HUDEP-2 (cell line): ENCODE results near the gene ZNF682.
"Not testable (repeated sequence)": the region's sequence is repeated elsewhere in the genome, so short reads cannot be mapped to it uniquely, and the experiment has no call there.

Experiments used
- DNase-seq, 76 experiments: peaks; one replicate each; lab custom pipeline; 2025; ENCODE audit not compliant: unreplicated experiment in 76 of 76; lab: John Stamatoyannopoulos, UW

ZNF682 gene

DNA sequence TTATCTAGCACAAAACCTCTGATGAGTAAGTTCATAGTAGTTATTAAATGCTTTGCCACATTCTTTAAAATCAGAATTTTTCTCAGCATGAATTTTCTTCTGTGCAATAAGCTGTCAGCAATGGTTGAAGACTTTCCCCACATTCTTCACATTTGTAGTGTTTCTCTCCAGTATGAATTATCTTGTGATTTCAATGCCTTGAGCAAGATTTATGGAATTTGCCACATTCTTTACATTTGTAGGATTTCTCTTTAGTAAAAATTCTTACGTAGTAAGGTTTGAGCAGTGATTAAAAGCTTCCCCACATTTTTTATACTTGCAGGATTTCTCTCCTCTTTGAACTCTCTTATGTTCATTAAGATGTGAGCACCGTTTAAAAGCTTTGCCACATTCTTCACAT, 33.6 kb downstream of the ZNF682 start:
- no peak for DNase-seq

GRCh38 chr19:19997656-19998268, 41.5 kb downstream of the ZNF682 start:
- peak in 4 of 76 experiments; percentile 1 to 11 (median 4) for DNase-seq

DNA sequence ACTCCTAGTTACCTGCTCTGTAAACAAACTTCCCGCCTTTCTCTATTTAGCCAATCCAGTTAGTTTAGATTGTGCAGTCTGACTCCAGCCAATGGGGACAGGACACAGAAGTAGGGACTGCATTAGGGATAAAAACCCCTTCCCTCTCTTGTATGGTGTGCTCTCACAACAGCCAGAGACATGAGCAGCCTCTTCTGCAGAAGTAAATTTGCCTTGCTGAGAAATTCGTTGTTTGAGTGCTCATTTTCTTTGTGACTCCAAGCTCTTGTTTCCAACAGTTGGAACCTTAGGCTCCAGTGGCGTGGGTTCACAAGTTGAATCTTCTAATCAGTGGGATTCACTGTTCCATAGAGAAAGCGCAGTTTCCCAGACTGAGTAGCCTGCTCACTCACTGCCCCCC, 72.4 kb downstream of the ZNF682 start:
- DNase-seq: no peak

DNA sequence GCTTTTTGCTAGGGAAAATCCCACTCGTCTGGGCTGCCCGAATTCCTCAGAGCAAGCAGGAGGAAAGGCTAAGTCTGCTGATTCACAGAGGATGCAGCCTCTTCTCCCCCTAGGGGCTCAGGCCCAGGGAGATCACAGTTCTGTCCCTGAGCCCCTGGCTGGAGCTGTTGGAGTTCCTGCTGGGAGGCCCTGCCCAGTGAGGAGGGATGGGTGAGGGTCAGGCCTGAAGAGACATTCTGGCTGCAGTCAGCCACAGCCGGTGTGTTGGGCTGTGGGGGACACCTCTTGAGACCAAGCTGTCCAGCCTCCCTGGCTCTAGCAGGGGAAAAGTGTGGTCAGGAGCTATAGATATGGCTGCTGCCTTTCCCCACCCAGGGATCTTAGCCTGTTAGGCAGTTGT, 73.2 kb downstream of the ZNF682 start:
- DNase-seq: not testable (repeated sequence)

GRCh38 chr19:19964416-19964815, 74.9 kb downstream of the ZNF682 start:
- DNase-seq: no peak

- DNase-seq: peak in 31 of 76 experiments; percentile 1 to 45 (median 10)
These were observed 80.0 kb downstream of the ZNF682 start for GRCh38 chr19:19959151-19959799.

GRCh38 chr19:19957766-19958165, 81.5 kb downstream of the ZNF682 start:
- not testable (repeated sequence) for DNase-seq

DNA sequence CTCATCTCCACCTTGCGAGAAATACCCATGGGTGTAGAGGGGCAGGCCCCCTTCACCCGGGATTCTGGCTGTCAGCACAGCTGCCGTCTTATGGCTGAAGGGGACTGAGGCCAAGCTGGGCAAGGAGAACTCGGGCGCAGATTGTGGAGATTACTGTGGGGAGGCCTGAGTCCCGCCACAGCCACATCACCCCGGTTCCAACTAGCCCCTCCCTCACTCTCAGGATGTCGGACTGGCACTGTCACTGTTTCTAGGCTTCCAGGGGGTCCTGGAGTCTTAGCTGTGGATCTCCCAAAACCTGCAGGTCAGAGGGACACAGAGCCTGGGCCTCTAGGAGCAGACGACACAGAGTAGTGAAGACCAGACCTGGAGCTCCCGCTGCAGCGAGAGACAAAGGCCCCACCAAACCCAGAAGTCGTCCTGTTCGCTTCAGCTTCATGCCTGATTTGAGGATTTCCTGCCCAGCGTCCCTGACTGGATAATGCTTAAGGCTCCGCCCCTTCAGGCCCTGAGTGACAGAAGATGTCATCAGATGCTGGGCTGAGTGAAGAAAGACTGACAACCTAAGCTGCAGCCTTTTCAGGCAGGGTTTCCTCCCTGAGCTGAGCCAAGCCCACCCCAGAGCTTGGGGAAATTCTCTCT, 82.8 kb downstream of the ZNF682 start:
- DNase-seq: no peak

GRCh38 chr19:19955208-19955607, 84.1 kb downstream of the ZNF682 start:
- no peak for DNase-seq
